SIG-M5 treated with dmso at 0.1 percent for 504 hours (cell line): ENCODE data around the gene SYNGR3.
"Not testable (repeated sequence)": the region's sequence is repeated elsewhere in the genome, so short reads cannot be mapped to it uniquely, and the experiment has no call there.

Experiments
- DNase-seq: peaks from one replicate; lab custom pipeline; 2025; ENCODE audit not compliant: unreplicated experiment; lab: John Stamatoyannopoulos, UW

The SYNGR3 gene

GRCh38 chr16:2008009-2008526 lies 18.3 kb downstream of the SYNGR3 start:
- peak; percentile 83 for DNase-seq

GRCh38 chr16:2008631-2009163 lies 18.9 kb downstream of the SYNGR3 start:
- DNase-seq = peak; percentile 66

- DNase-seq = no peak
These were observed 19.5 kb downstream of the SYNGR3 start for GRCh38 chr16:2009164-2009711.

GRCh38 chr16:2009791-2010510 lies 20.2 kb downstream of the SYNGR3 start, which contains the start of gene ZNF598:
Gene ZNF598, minus strand, starts transcription at chr16:2009821.
- peak; percentile 63 for DNase-seq

- not testable (repeated sequence) for DNase-seq
These were observed 22.0 kb downstream of the SYNGR3 start for GRCh38 chr16:2011726-2012125.

- no peak for DNase-seq
These were observed 23.8 kb downstream of the SYNGR3 start for GRCh38 chr16:2013527-2013926.

- peak; percentile 93 for DNase-seq
These were observed 25.6 kb downstream of the SYNGR3 start for GRCh38 chr16:2015117-2015946.

- DNase-seq = no peak
These were observed 26.1 kb downstream of the SYNGR3 start for GRCh38 chr16:2015947-2016208.

- peak; percentile 49 for DNase-seq
These were observed 26.7 kb downstream of the SYNGR3 start for GRCh38 chr16:2016407-2016922.

GRCh38 chr16:2019518-2019920 lies 29.7 kb downstream of the SYNGR3 start, which contains the start of gene NPW:
Gene NPW, plus strand, starts transcription at chr16:2019785.
- peak; percentile 21 for DNase-seq

GRCh38 chr16:2019921-2020831 lies 30.4 kb downstream of the SYNGR3 start:
- no peak for DNase-seq

- no peak for DNase-seq
These were observed 32.9 kb downstream of the SYNGR3 start for GRCh38 chr16:2022723-2023091.

- peak; percentile 72 for DNase-seq
These were observed 33.6 kb downstream of the SYNGR3 start for GRCh38 chr16:2023092-2024031.

- DNase-seq = no peak
These were observed 34.3 kb downstream of the SYNGR3 start for GRCh38 chr16:2024032-2024420.

GRCh38 chr16:2025251-2025650 lies 35.5 kb downstream of the SYNGR3 start:
- no peak for DNase-seq

- DNase-seq = no peak
These were observed 36.2 kb downstream of the SYNGR3 start for GRCh38 chr16:2025878-2026460.

GRCh38 chr16:2026461-2027023 lies 36.8 kb downstream of the SYNGR3 start, which contains the start of gene NHERF2:
Gene NHERF2, plus strand, starts transcription at chr16:2026902. Its CDS starts 104 bp downstream, at chr16:2027006.
- DNase-seq = peak; percentile 9
